ENCODE results near the gene PI4KA. TPM values are rescaled to one million over a fixed set of nuclear protein-coding genes. Genes with fewer than 3 reads are reported as not detected.

PI4KA gene
- total and polyA plus RNA-seq, 2 donors from 2014 or later, result 37.3 to 92.8 TPM

DNA sequence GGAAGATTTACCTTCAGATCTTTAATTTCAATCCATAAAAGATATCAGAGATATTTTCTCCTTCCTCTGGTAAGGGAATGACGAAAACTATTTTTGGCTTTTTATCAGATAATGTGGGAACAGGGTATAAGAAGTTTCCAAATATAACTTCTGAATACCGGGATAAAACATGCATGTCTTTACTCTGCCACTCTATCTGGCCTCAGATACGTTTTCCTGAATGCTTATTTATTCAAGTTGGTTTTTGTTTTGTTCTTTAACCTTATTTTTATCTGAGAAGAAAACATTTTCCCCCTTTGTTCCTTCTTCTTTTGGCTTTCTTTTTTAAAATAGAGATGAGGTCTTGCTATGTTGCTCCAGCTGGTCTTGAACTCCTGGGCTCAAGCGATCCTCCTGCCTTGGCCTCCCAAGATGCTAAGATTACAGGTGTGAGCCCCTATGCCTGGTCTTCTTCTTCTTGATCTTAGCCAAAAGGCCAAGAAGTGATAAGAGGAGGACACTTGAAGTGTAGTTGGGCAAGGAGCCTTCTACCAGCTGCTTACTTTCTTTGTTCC, 83.2 kb downstream of the PI4KA start:
- Histone ChIP-seq H3K36me3 (ENCODE audit: control insufficient read depth in 2 of 3, insufficient read depth in 3 of 3, low read length in 3 of 3) (peaks cover 0 to 13% (median 12%) of the 10 kb centered on the region in 3 donors), H3K4me1 (ENCODE audit: control insufficient read depth in 2 of 3, insufficient read depth in 2 of 3, low read depth in 1 of 3, low read length in 3 of 3) (no peaks in the 10 kb centered on the region)

GRCh38 chr22:20774882-20775281, 83.7 kb downstream of the PI4KA start:
- no peak overlapping the region for H3K27ac ChIP-seq (ENCODE audit: low read depth in 2 of 2, low read length in 2 of 2)
- DNase-seq (no peak), FAIRE-seq (no peak)
- no peaks in the 10 kb centered on the region for H3K4me1 ChIP-seq (ENCODE audit: control insufficient read depth in 2 of 3, insufficient read depth in 2 of 3, low read depth in 1 of 3, low read length in 3 of 3)
- H3K36me3 ChIP-seq (ENCODE audit: control insufficient read depth in 2 of 3, insufficient read depth in 3 of 3, low read length in 3 of 3), result peaks cover 0 to 13% (median 12%) of the 10 kb centered on the region in 3 donors
- no peak for TF ChIP-seq CTCF (IDR thresholded peaks at IDR 0.05; ENCODE audit: borderline replicate concordance, extremely low read depth, insufficient read depth)
- no peak overlapping the region for H3K9ac ChIP-seq (ENCODE audit: low read length in 3 of 3)
- no peaks in the 10 kb centered on the region for H3K27me3 ChIP-seq (ENCODE audit: control insufficient read depth, insufficient read depth, low read length)
- no peak overlapping the region for H3K4me3 ChIP-seq (ENCODE audit: low read length in 3 of 3)
- intact Hi-C loops (cut with DNase I), result no loop called here
- H3K9me3 ChIP-seq (ENCODE audit: control insufficient read depth in 2 of 3, insufficient read depth in 1 of 3, low read length in 3 of 3), result no peaks in the 10 kb centered on the region

More for the DNA sequence above, 83.2 kb downstream of the PI4KA start:
- intact Hi-C loops (cut with DNase I), result no loop called here
- H3K9ac ChIP-seq (ENCODE audit: low read length in 3 of 3), result no peak overlapping the region
- no peaks in the 10 kb centered on the region for H3K9me3 ChIP-seq (ENCODE audit: control insufficient read depth in 2 of 3, insufficient read depth in 1 of 3, low read length in 3 of 3)
- H3K27me3 ChIP-seq (ENCODE audit: control insufficient read depth, insufficient read depth, low read length), result no peaks in the 10 kb centered on the region
- no peak for FAIRE-seq
- no peak for TF ChIP-seq CTCF (IDR thresholded peaks at IDR 0.05; ENCODE audit: borderline replicate concordance, extremely low read depth, insufficient read depth)
- H3K4me3 ChIP-seq (ENCODE audit: low read length in 3 of 3), result no peak overlapping the region
- H3K27ac ChIP-seq (ENCODE audit: low read depth in 2 of 2, low read length in 2 of 2), result no peak overlapping the region
- no peak for DNase-seq

- intact Hi-C loops (cut with DNase I), result no loop called here
- no peak for TF ChIP-seq CTCF (IDR thresholded peaks at IDR 0.05; ENCODE audit: borderline replicate concordance, extremely low read depth, insufficient read depth)
- no peak for FAIRE-seq
- DNase-seq, result no peak
- H3K27ac ChIP-seq (ENCODE audit: low read depth in 2 of 2, low read length in 2 of 2), result no peak within 1 kb of the TSS
- H3K9me3 ChIP-seq (ENCODE audit: control insufficient read depth in 2 of 3, insufficient read depth in 1 of 3, low read length in 3 of 3), result no peaks in the 10 kb centered on the region
- no peaks in the 10 kb centered on the region for H3K4me1 ChIP-seq (ENCODE audit: control insufficient read depth in 2 of 3, insufficient read depth in 2 of 3, low read depth in 1 of 3, low read length in 3 of 3)
- no peaks in the 10 kb centered on the region for H3K27me3 ChIP-seq (ENCODE audit: control insufficient read depth, insufficient read depth, low read length)
- H3K4me3 ChIP-seq (ENCODE audit: low read length in 3 of 3), result no peak within 1 kb of the TSS
- peaks cover 0 to 7% (median 3%) of the 10 kb centered on the region in 3 donors for H3K36me3 ChIP-seq (ENCODE audit: control insufficient read depth in 2 of 3, insufficient read depth in 3 of 3, low read length in 3 of 3)
- H3K9ac ChIP-seq (ENCODE audit: low read length in 3 of 3), result no peak within 1 kb of the TSS
Measured at GRCh38 chr22:20773793-20774212, 84.8 kb downstream of the PI4KA start, which contains the start of gene SERPIND1. Gene SERPIND1, plus strand, starts transcription at chr22:20774113. Its CDS starts 5,200 bp downstream, at chr22:20779313.
